Measurements from ENCODE around the gene PCDH17. TPM values are rescaled to one million over a fixed set of nuclear protein-coding genes. Genes with fewer than 3 reads are reported as not detected.

The PCDH17 gene
- total and polyA plus RNA-seq, 2 of the 8 experiments (the other 6 are each of a cell fraction or from before 2014, with no cell fraction given): 0.20 to 0.60 TPM

- Histone ChIP-seq H2AFZ (ENCODE audit: low read length) (no peak overlapping the region), H4K91ac (replicated peaks; ENCODE audit: insufficient read length, low read length) (no peak overlapping the region), H3K9me3 (ENCODE audit: insufficient read depth in 2 of 2, low read depth in 1 of 2, low read length in 1 of 2) (peaks cover 0 to 10% of the 10 kb centered on the region in 2 experiments; a peak in 1 of 4 replicates), H3K23me2 (ENCODE audit: low read depth, low read length) (peaks cover 27% of the 10 kb centered on the region), H3K9ac (replicated peaks in 1 of 4; ENCODE audit: extremely low read depth in 1 of 4, low read depth in 3 of 4, low read length in 3 of 4) (no peak overlapping the region), H4K20me1 (replicated peaks in 1 of 2; ENCODE audit: control insufficient read depth in 1 of 2, insufficient read depth in 2 of 2, low read length in 2 of 2) (peaks cover 0 to 3% of the 10 kb centered on the region in 2 experiments), H2BK15ac (ENCODE audit: low read length) (no peak overlapping the region), H3K4me2 (ENCODE audit: insufficient read depth in 1 of 2, low read depth in 2 of 2, low read length in 2 of 2) (no peak overlapping the region), H3K14ac (ENCODE audit: insufficient read length) (no peak overlapping the region), H3K27ac (ENCODE audit: low read depth, low read length) (no peak overlapping the region), H3K4ac (replicated peaks; ENCODE audit: insufficient read length, low read depth, low read length) (no peak overlapping the region), H3K79me1 (ENCODE audit: low read depth, low read length) (no peaks in the 10 kb centered on the region), H2BK120ac (replicated peaks; ENCODE audit: low read depth, low read length) (no peak overlapping the region), H2AK5ac (ENCODE audit: low read depth, low read length) (no peak overlapping the region), H4K5ac (ENCODE audit: insufficient read length, low read depth, low read length) (no peak overlapping the region), H2BK12ac (ENCODE audit: low read depth, low read length) (no peak overlapping the region), H3K56ac (replicated peaks; ENCODE audit: insufficient read length, low read depth, low read length) (no peak overlapping the region), H3K79me2 (ENCODE audit: control insufficient read depth in 1 of 2, insufficient read depth in 2 of 2, low read length in 2 of 2) (no peaks in the 10 kb centered on the region), H4K8ac (ENCODE audit: extremely low read depth, insufficient read depth, low read length) (no peak overlapping the region), H3K4me1 (replicated peaks in 1 of 4; ENCODE audit: control insufficient read depth in 3 of 4, insufficient read depth in 4 of 4, low read length in 3 of 4) (peaks cover 0 to 10% (median 3%) of the 10 kb centered on the region in 4 experiments; a peak in 4 of 7 replicates), H3K27me3 (replicated peaks in 1 of 4; ENCODE audit: control insufficient read depth in 3 of 4, extremely low read depth in 1 of 4, insufficient read depth in 3 of 4, low read length in 3 of 4) (peaks cover 14 to 31% (median 27%) of the 10 kb centered on the region in 4 experiments), H3K23ac (ENCODE audit: insufficient read length) (no peak overlapping the region), H2BK5ac (ENCODE audit: low read depth, low read length) (no peak overlapping the region), H2BK20ac (ENCODE audit: low read length) (no peak overlapping the region), H3K4me3 (ENCODE audit: extremely low read depth in 1 of 4, insufficient read depth in 2 of 4, low read depth in 3 of 4, low read length in 4 of 4) (no peak overlapping the region), H3K36me3 (ENCODE audit: control insufficient read depth in 2 of 4, insufficient read depth in 4 of 4, low read length in 3 of 4) (peaks cover 0 to 5% (median 0%) of the 10 kb centered on the region in 4 experiments; a peak in 1 of 8 replicates), H3K18ac (ENCODE audit: extremely low read depth, low read length) (no peak overlapping the region)
- DNase-seq (ENCODE audit: low read depth in 1 of 2, low spot score in 2 of 2) (no peak), FAIRE-seq (no peak)
- 100% methylated on average over 2 of the region's 2 CpGs; no CpG with 5 or more reads in 1 of the 2 experiments for WGBS, 2 experiments (ENCODE audit: extremely low coverage in 1 of 2, insufficient coverage in 1 of 2, insufficient read length in 1 of 2, insufficient replicate concordance in 2 of 2, low coverage in 1 of 2, low lambda C conversion rate in 2 of 2, missing lambda C conversion rate in 1 of 2)
- ChIA-PET POLR2A (ENCODE audit: partially characterized antibody) (no interaction called here), CTCF (ENCODE audit: partially characterized antibody) (no interaction called here)
- no peak for TF ChIP-seq MAX (IDR thresholded peaks at IDR 0.05)
- no peak for TF ChIP-seq HDAC2 (IDR thresholded peaks at IDR 0.05; ENCODE audit: borderline replicate concordance in 1 of 2, low read depth in 2 of 2, low read length in 2 of 2)
- no peak for TF ChIP-seq BRCA1 (IDR thresholded peaks at IDR 0.05; ENCODE audit: low read depth, low read length)
- TF ChIP-seq KDM4A (IDR thresholded peaks at IDR 0.05; ENCODE audit: low read depth, low read length, severe bottlenecking): no peak
- no peak for TF ChIP-seq SUZ12 (IDR thresholded peaks at IDR 0.05; ENCODE audit: low read length)
- TF ChIP-seq POLR2AphosphoS5 (IDR thresholded peaks at IDR 0.05; ENCODE audit: low read depth, low read length): no peak
Observed at GRCh38 chr13:57636816-57637215, 5.3 kb downstream of the PCDH17 start.

Measured in H1 (cell line).